Measurements from ENCODE around the gene BRS3.
"Not testable (repeated sequence)": the region's sequence is repeated elsewhere in the genome, so short reads cannot be mapped to it uniquely, and the experiment has no call there.

The BRS3 gene

DNA sequence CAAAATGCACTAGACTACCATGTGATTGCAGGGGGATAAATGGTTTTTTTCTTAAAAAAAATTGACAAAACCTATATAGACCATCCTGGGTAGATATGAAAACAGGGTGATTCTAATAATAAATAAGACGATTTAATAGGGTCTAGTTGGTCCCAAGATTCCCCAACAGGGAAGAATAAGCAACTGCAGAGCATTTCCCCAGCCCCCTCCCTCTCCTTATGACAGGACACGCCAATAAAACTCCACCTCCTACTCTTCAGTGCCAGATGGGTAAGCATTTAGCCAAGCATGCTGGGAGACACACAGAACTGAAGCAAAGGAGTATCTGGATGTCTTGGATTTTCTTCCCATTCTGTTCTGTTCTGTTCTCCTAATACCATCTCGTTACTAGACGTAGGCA lies at the start of gene BRS3:
Gene BRS3, plus strand, starts transcription at position 301 of the 400 bp plus-strand sequence. CDS start 168 bp downstream, outside the sequence.
- Histone ChIP-seq H3K4me3 (replicated peaks; ENCODE audit: low read depth, low read length) (no peak within 1 kb of the TSS), H3K36me3 (ENCODE audit: control insufficient read depth, insufficient read depth, low read length) (no peaks in the 10 kb centered on the region), H3K27me3 (replicated peaks; ENCODE audit: control insufficient read depth, insufficient read depth, low read length) (no peaks in the 10 kb centered on the region)
- TF ChIP-seq, protein P1, sequence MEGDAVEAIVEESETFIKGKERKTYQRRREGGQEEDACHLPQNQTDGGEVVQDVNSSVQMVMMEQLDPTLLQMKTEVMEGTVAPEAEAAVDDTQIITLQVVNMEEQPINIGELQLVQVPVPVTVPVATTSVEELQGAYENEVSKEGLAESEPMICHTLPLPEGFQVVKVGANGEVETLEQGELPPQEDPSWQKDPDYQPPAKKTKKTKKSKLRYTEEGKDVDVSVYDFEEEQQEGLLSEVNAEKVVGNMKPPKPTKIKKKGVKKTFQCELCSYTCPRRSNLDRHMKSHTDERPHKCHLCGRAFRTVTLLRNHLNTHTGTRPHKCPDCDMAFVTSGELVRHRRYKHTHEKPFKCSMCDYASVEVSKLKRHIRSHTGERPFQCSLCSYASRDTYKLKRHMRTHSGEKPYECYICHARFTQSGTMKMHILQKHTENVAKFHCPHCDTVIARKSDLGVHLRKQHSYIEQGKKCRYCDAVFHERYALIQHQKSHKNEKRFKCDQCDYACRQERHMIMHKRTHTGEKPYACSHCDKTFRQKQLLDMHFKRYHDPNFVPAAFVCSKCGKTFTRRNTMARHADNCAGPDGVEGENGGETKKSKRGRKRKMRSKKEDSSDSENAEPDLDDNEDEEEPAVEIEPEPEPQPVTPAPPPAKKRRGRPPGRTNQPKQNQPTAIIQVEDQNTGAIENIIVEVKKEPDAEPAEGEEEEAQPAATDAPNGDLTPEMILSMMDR (IDR thresholded peaks at IDR 0.05; ENCODE audit: insufficient read depth, low read length, poor library complexity, severe bottlenecking), result no peak
- no peak for DNase-seq (ENCODE audit: extremely low read depth, insufficient read length)

DNA sequence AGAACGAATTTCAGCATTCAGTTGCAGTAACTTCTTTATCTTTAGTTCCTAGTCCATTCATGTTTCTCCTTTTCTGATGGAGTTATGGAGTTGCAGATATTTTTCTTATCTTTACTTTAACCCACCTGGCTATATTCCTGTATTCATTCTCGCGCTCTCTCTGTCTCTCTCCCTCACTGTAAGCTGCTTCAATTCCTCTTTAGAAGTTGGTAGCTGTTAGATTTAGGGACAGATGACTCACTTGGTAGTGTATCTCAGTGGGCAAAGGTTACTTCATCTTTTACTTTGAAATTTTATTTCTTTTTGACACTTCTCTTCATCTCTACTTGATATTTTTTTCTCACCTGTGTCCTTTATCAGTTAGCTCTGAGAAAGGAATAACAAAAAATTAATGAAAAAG lies 49.6 kb upstream of the BRS3 start:
- Histone ChIP-seq H3K27me3 (replicated peaks; ENCODE audit: control insufficient read depth, insufficient read depth, low read length) (peaks cover 2% of the 10 kb centered on the region; the same call in 1 of the 2 replicates), H3K36me3 (ENCODE audit: control insufficient read depth, insufficient read depth, low read length) (no peaks in the 10 kb centered on the region), H3K4me3 (replicated peaks; ENCODE audit: low read depth, low read length) (no peak overlapping the region)
- no peak for DNase-seq (ENCODE audit: extremely low read depth, insufficient read length)
- TF ChIP-seq, protein P1 (IDR thresholded peaks at IDR 0.05; ENCODE audit: insufficient read depth, low read length, poor library complexity, severe bottlenecking), result no peak

DNA sequence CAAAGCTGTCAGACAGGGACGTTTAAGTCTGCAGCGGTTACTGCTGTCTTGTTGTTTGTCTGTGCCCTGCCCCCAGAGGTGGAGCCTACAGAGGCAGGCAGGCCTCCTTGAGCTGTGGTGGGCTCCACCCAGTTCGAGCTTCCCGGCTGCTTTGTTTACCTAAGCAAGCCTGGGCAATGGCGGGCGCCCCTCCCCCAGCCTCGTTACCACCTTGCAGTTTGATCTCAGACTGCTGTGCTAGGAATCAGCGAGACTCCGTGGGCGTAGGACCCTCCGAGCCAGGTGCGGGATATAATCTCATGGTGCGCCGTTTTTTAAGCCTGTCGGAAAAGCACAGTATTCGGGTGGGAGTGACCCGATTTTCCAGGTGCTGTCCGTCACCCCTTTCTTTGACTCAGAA lies 42.1 kb upstream of the BRS3 start:
- H3K4me3 ChIP-seq (replicated peaks; ENCODE audit: low read depth, low read length); DNase-seq (ENCODE audit: extremely low read depth, insufficient read length); H3K36me3 ChIP-seq (ENCODE audit: control insufficient read depth, insufficient read depth, low read length); H3K27me3 ChIP-seq (replicated peaks; ENCODE audit: control insufficient read depth, insufficient read depth, low read length): not testable (repeated sequence)

DNA sequence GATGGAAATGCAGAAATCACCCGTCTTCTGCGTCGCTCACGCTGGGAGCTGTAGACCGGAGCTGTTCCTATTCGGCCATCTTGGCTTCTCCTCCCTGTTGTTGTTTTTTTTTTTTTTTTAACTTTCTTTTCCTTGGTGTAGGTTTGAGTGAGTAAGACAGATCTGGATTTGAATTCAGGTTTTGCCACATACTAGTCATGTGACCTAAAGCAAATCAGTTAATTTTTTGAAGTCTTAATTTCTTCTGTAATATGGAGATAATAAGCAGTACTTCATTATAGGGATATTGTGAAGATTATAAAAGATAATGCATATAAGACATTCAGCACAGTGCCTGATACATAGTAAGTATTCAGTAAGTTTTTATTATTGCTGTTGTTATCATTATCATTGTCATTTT lies 41.5 kb upstream of the BRS3 start:
- TF ChIP-seq, protein P1 (IDR thresholded peaks at IDR 0.05; ENCODE audit: insufficient read depth, low read length, poor library complexity, severe bottlenecking), result no peak

DNA sequence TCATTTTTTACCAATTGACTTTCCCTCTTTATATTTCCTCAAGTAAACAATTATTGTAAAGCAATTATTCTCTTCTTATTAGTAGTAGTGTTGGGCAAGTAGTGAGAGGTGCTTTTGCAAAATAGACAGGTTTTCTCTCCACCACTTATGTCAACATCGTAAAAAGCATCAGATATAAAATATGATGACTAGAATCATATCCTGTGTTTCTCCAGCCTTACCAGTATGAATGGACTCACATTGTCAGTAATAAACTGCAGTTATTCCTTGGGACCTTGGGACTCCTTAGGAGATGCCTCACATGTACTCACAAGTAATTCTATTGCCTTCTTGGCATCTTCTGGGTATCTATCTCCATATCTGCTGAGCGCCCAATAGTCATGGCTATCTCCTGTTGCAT lies 40.4 kb upstream of the BRS3 start:
- TF ChIP-seq, protein P1 (IDR thresholded peaks at IDR 0.05; ENCODE audit: insufficient read depth, low read length, poor library complexity, severe bottlenecking), result no peak
- no peaks in the 10 kb centered on the region for H3K27me3 ChIP-seq (replicated peaks; ENCODE audit: control insufficient read depth, insufficient read depth, low read length)
- no peaks in the 10 kb centered on the region for H3K36me3 ChIP-seq (ENCODE audit: control insufficient read depth, insufficient read depth, low read length)
- H3K4me3 ChIP-seq (replicated peaks; ENCODE audit: low read depth, low read length), result no peak overlapping the region
- no peak for DNase-seq (ENCODE audit: extremely low read depth, insufficient read length)

More for the DNA sequence above, 41.5 kb upstream of the BRS3 start:
- DNase-seq (ENCODE audit: extremely low read depth, insufficient read length), result no peak
- Histone ChIP-seq H3K4me3 (replicated peaks; ENCODE audit: low read depth, low read length) (no peak overlapping the region), H3K36me3 (ENCODE audit: control insufficient read depth, insufficient read depth, low read length) (no peaks in the 10 kb centered on the region), H3K27me3 (replicated peaks; ENCODE audit: control insufficient read depth, insufficient read depth, low read length) (no peaks in the 10 kb centered on the region)

DNA sequence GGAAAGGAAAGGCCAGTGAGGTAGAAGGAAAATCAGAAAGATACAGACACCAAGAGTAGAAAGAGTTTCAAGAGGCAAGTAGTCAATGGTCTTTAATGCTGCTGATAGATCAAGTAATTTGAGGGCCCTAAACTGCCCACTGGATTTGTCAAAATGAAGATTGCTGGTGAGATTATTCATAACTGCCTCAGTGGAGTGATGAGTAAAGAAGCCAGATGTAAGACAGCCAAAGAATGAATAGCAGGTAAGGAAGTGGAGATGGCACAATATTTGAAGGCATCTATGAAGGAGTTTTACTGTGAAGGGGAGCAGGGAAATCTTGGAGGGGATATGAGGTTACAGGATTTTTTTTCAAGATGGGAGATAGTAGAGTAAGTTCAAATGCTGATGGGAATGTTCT lies 39.8 kb upstream of the BRS3 start:
- H3K27me3 ChIP-seq (replicated peaks; ENCODE audit: control insufficient read depth, insufficient read depth, low read length), result no peaks in the 10 kb centered on the region

More for the DNA sequence above, 39.8 kb upstream of the BRS3 start:
- Histone ChIP-seq H3K36me3 (ENCODE audit: control insufficient read depth, insufficient read depth, low read length) (no peaks in the 10 kb centered on the region), H3K4me3 (replicated peaks; ENCODE audit: low read depth, low read length) (no peak overlapping the region)
- DNase-seq (ENCODE audit: extremely low read depth, insufficient read length), result no peak
- TF ChIP-seq, protein P1 (IDR thresholded peaks at IDR 0.05; ENCODE audit: insufficient read depth, low read length, poor library complexity, severe bottlenecking), result no peak
